Cardiac muscle cell (in vitro differentiated cells and primary cell): Measurements from ENCODE around the gene ZNRF3. TPM values are rescaled to one million over a fixed set of nuclear protein-coding genes. Genes with fewer than 3 reads are reported as not detected.
A peak's percentile ranks its signal among the peaks of the same experiment; 100 is the strongest.

ENCODE experiments used
- DNase-seq, 2 donors: peaks; one replicate each; pipeline versions ENCODE4 v3.0.0 to v3.0.0-alpha.2; 2010 to 2017; ENCODE audit warnings: low read depth in 1 of 2, low spot score in 1 of 2
- H3K27ac ChIP-seq: fragments of 200-600 bp; sonication (generic); 2 replicates; pipeline ENCODE4 v1.5.1; 2016
- H3K27me3 ChIP-seq: fragments of 200-600 bp; sonication (generic); 2 replicates; pipeline ENCODE4 v1.6.0; 2016; ENCODE audit warnings: control low read depth
- H3K36me3 ChIP-seq: fragments of 200-600 bp; sonication (generic); 2 replicates; pipeline ENCODE4 v1.5.1; 2016; ENCODE audit warnings: control low read depth
- H3K4me1 ChIP-seq: fragments of 200-600 bp; sonication (generic); 2 replicates; pipeline ENCODE4 v1.8.1; 2017; ENCODE audit warnings: low read depth, mild to moderate bottlenecking, mixed run types
- H3K4me3 ChIP-seq: fragments of 200-600 bp; sonication (generic); 2 replicates; pipeline ENCODE4 v1.5.1; 2016; ENCODE audit warnings: mild to moderate bottlenecking
- H3K9me3 ChIP-seq: fragments of 200-600 bp; sonication (generic); 2 replicates; pipeline ENCODE4 v1.5.1; 2017; ENCODE audit warnings: low read depth, mild to moderate bottlenecking, control low read depth
- polyA plus RNA-seq: library from polyadenylated mRNA; unstranded; fragments of >200 nt; fragmentation: Nextera tagmentation; extraction: Ambion mirVana; gene quantifications from 2 replicates; pipeline ENCODE4 v1.2.1, GENCODE V29; 2016
- total RNA-seq: library from RNA; depleted of rRNA; stranded (reverse); fragments of >200 nt; gene quantifications from 2 replicates; pipeline ENCODE4 v1.2.3, GENCODE V29; 2016
- TF ChIP-seq, protein P1 (sequence below): IDR thresholded peaks from 2 replicates; pipeline ENCODE4 v1.5.1; 2012; ENCODE audit warnings: low read depth, mild to moderate bottlenecking, low read length

Gene ZNRF3
- total and polyA plus RNA-seq, 2 experiments from 2014 or later = 23.8 to 40.4 TPM

- Histone ChIP-seq H3K27me3 (no peaks in the 10 kb centered on the region), H3K4me1 (peaks cover 52% of the 10 kb centered on the region), H3K9me3 (no peaks in the 10 kb centered on the region), H3K4me3 (no peak overlapping the region), H3K36me3 (no peaks in the 10 kb centered on the region), H3K27ac (peak overlapping the region; percentile 30)
- TF ChIP-seq, protein P1, sequence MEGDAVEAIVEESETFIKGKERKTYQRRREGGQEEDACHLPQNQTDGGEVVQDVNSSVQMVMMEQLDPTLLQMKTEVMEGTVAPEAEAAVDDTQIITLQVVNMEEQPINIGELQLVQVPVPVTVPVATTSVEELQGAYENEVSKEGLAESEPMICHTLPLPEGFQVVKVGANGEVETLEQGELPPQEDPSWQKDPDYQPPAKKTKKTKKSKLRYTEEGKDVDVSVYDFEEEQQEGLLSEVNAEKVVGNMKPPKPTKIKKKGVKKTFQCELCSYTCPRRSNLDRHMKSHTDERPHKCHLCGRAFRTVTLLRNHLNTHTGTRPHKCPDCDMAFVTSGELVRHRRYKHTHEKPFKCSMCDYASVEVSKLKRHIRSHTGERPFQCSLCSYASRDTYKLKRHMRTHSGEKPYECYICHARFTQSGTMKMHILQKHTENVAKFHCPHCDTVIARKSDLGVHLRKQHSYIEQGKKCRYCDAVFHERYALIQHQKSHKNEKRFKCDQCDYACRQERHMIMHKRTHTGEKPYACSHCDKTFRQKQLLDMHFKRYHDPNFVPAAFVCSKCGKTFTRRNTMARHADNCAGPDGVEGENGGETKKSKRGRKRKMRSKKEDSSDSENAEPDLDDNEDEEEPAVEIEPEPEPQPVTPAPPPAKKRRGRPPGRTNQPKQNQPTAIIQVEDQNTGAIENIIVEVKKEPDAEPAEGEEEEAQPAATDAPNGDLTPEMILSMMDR = no peak
- no peak for DNase-seq
Observed at GRCh38 chr22:28940441-28940840, 57.1 kb downstream of the ZNRF3 start.

DNA sequence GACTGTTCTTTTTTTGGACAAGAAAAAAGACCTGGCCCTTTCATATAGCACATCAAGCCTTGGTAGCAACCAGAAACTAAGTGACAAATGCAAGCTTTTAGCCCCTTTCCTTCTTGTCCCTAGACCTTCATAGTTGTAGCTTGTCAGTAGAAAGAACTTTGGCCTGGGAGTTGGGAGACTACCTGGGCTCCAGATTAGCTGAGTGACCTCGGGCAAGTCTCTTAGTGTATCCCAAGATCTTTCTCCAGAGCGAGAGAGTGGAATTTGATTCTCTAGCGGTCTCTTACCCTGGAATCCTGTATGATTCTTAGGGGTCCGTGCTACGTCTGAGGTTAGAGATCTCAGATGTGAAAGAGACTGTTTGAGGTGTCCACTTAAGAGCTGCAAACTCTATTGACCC is 59.0 kb downstream of the ZNRF3 start:
- Histone ChIP-seq H3K4me1 (peaks cover 52% of the 10 kb centered on the region), H3K36me3 (no peaks in the 10 kb centered on the region), H3K27me3 (no peaks in the 10 kb centered on the region), H3K4me3 (no peak overlapping the region), H3K27ac (peak overlapping the region; percentile 71), H3K9me3 (no peaks in the 10 kb centered on the region)
- TF ChIP-seq, protein P1 = no peak
- DNase-seq = no peak

DNA sequence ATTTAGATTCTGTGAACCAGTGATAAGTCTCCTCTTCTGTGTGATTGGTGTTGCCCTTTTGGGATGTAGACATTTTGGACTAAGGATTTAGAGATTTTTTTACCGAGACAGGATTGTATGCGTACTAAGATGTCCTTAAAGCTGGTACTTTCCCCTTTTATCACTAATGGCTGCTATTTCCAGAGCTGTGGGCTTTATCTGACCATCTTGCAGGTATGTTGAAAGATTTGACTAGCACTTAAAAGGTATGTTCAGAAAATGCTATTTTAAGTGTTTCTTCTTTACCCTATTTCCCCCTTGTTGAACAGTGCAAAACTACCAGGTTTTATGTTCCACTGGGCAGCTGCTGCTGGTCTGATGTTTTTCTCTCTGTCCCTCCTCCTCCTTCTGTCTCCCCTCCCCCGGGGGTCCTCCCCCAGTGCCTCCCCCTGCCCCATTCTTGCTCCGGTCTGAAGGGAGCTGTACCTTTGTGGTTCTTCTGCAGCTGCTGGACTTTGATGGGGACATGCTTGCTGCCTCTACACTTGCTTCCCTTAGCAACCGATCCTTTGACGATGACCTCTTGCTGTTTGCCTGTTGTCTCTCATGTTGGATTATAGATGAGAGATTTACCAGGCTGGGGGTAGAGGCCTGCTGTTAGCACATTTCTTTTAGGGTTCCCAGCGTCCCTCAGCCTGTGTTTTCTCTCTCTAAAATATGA is 59.6 kb downstream of the ZNRF3 start:
- no peak overlapping the region for H3K4me3 ChIP-seq
- no peaks in the 10 kb centered on the region for H3K9me3 ChIP-seq
- no peaks in the 10 kb centered on the region for H3K27me3 ChIP-seq
- TF ChIP-seq, protein P1 = no peak
- no peaks in the 10 kb centered on the region for H3K36me3 ChIP-seq
- DNase-seq = peak in 1 of 2 donors; percentile 31
- peak overlapping the region; percentile 71 for H3K27ac ChIP-seq
- peaks cover 52% of the 10 kb centered on the region for H3K4me1 ChIP-seq

GRCh38 chr22:28943501-28943879 is 60.1 kb downstream of the ZNRF3 start:
- H3K4me1 ChIP-seq = peaks cover 47% of the 10 kb centered on the region
- DNase-seq = no peak
- no peaks in the 10 kb centered on the region for H3K9me3 ChIP-seq
- no peaks in the 10 kb centered on the region for H3K27me3 ChIP-seq
- H3K4me3 ChIP-seq = no peak overlapping the region
- H3K36me3 ChIP-seq = no peaks in the 10 kb centered on the region
- TF ChIP-seq, protein P1 = no peak
- H3K27ac ChIP-seq = peak overlapping the region; percentile 71

GRCh38 chr22:28947125-28947524 is 63.8 kb downstream of the ZNRF3 start:
- DNase-seq = no peak
- Histone ChIP-seq H3K27me3 (no peaks in the 10 kb centered on the region), H3K4me1 (peaks cover 36% of the 10 kb centered on the region), H3K27ac (no peak overlapping the region), H3K4me3 (no peak overlapping the region), H3K36me3 (no peaks in the 10 kb centered on the region), H3K9me3 (no peaks in the 10 kb centered on the region)
- TF ChIP-seq, protein P1 = no peak
